Measurements from ENCODE around the gene AWAT2.

AWAT2 gene

GRCh38 chrX:69991685-69992084, 58.1 kb downstream of the AWAT2 start:
- H3K36me3 ChIP-seq, result no peaks in the 10 kb centered on the region
- H3K4me1 ChIP-seq, result no peaks in the 10 kb centered on the region
- TF ChIP-seq CTCF (IDR thresholded peaks at IDR 0.05; ENCODE audit: low read depth, low read length), result no peak
- no peak for DNase-seq
- no peaks in the 10 kb centered on the region for H3K9me3 ChIP-seq
- H3K27me3 ChIP-seq, result no peaks in the 10 kb centered on the region
- H3K4me3 ChIP-seq (ENCODE audit: low read depth, low read length), result no peak overlapping the region
